Smooth muscle cell (in vitro differentiated cells): ENCODE data around the gene HOXA5. TPM values are rescaled to one million over a fixed set of nuclear protein-coding genes. Genes with fewer than 3 reads are reported as not detected.

ENCODE experiments used
- DNase-seq: peaks from one replicate; lab custom pipeline; 2025; ENCODE audit not compliant: unreplicated experiment; lab: John Stamatoyannopoulos, UW
- H2AFZ ChIP-seq: fragments of 200-600 bp; sonication (generic); 2 replicates; pipeline ENCODE4 v1.6.0; 2016; ENCODE audit warnings: antibody characterized with exemption, low read depth, mild to moderate bottlenecking
- H3F3A ChIP-seq: fragments of 200-600 bp; sonication (generic); 2 replicates; pipeline ENCODE4 v1.6.0; 2017; ENCODE audit warnings: antibody characterized with exemption, low read depth
- H3K27ac ChIP-seq: fragments of 200-600 bp; sonication (generic); 2 replicates; pipeline ENCODE4 v1.5.1; 2016; ENCODE audit warnings: low read depth, mild to moderate bottlenecking
- H3K27me3 ChIP-seq: fragments of 200-600 bp; sonication (generic); 2 replicates; pipeline ENCODE4 v1.6.1; 2016; ENCODE audit warnings: low read depth, mild to moderate bottlenecking
- H3K36me3 ChIP-seq: fragments of 200-600 bp; sonication (generic); 2 replicates; pipeline ENCODE4 v1.5.1; 2016; ENCODE audit warnings: low read depth
- H3K4me1 ChIP-seq: fragments of 200-600 bp; sonication (generic); 2 replicates; pipeline ENCODE4 v1.5.1; 2016; ENCODE audit warnings: low read depth
- H3K4me2 ChIP-seq: fragments of 200-600 bp; sonication (generic); 2 replicates; pipeline ENCODE4 v1.6.0; 2016; ENCODE audit warnings: mild to moderate bottlenecking
- H3K4me3 ChIP-seq: fragments of 200-600 bp; sonication (generic); 2 replicates; pipeline ENCODE4 v1.5.1; 2016; ENCODE audit warnings: mild to moderate bottlenecking
- H3K79me2 ChIP-seq: fragments of 200-600 bp; sonication (generic); 2 replicates; pipeline ENCODE4 v1.6.0; 2016; ENCODE audit warnings: low read depth, mild to moderate bottlenecking
- H3K9ac ChIP-seq: fragments of 200-600 bp; sonication (generic); 2 replicates; pipeline ENCODE4 v1.6.0; 2016; ENCODE audit warnings: low read depth
- H3K9me3 ChIP-seq: fragments of 200-600 bp; sonication (generic); replicated peaks from 2 replicates; pipeline ENCODE4 v1.5.1; 2016; ENCODE audit warnings: low read depth
- H4K20me1 ChIP-seq: fragments of 200-600 bp; sonication (generic); 2 replicates; pipeline ENCODE4 v1.6.0; 2016; ENCODE audit warnings: low read depth
- CTCF ChIP-seq: fragments of 200-600 bp; sonication (generic); IDR thresholded peaks from 2 replicates; pipeline ENCODE4 v1.5.1; 2017; ENCODE audit warnings: borderline replicate concordance, mild to moderate bottlenecking, antibody characterized with exemption; ENCODE audit not compliant: insufficient read depth, poor library complexity, severe bottlenecking
- WGBS: methylation state at CpG from one replicate; pipeline ENCODE4 v1.1.7; 2016; ENCODE audit warnings: low lambda C conversion rate; 5-methylcytosine and 5-hydroxymethylcytosine counted together
- polyA plus RNA-seq: library from polyadenylated mRNA; unstranded; fragments of >200 nt; fragmentation: Nextera tagmentation; extraction: Ambion mirVana; gene quantifications from 2 replicates; pipeline ENCODE4 v1.2.1, GENCODE V29; 2016
- total RNA-seq: library from RNA; depleted of rRNA; stranded (reverse); fragments of >200 nt; gene quantifications from 2 replicates; pipeline ENCODE4 v1.2.3, GENCODE V29; 2014

HOXA5 gene
- total and polyA plus RNA-seq, 2 experiments from 2014 or later: 0.98 to 2.1 TPM

- Histone ChIP-seq H3K4me1 (peaks cover 12% of the 10 kb centered on the region), H3K4me2 (peak overlapping the region; percentile 89), H2AFZ (peak overlapping the region; percentile 0), H3K9me3 (no peaks in the 10 kb centered on the region), H4K20me1 (peaks cover 6% of the 10 kb centered on the region), H3K27ac (peak overlapping the region; percentile 69), H3K27me3 (no peaks in the 10 kb centered on the region), H3K36me3 (no peaks in the 10 kb centered on the region), H3K4me3 (peak overlapping the region; percentile 60), H3K9ac (peak overlapping the region; percentile 69), H3K79me2 (peaks cover 80% of the 10 kb centered on the region), H3F3A (peaks cover 9% of the 10 kb centered on the region)
- under 1% methylated on average over 30 of the region's 30 CpGs for WGBS
- TF ChIP-seq CTCF: no peak
- no peak for DNase-seq
Measured at GRCh38 chr7:27183682-27184336, 40.3 kb upstream of the HOXA5 start.

- WGBS: 4% methylated on average over 39 of the region's 39 CpGs
- Histone ChIP-seq H3K9ac (peak overlapping the region; percentile 69), H3F3A (peaks cover 9% of the 10 kb centered on the region), H3K79me2 (peaks cover 80% of the 10 kb centered on the region), H3K4me3 (peak overlapping the region; percentile 60), H3K4me1 (peaks cover 12% of the 10 kb centered on the region), H4K20me1 (peaks cover 10% of the 10 kb centered on the region), H3K4me2 (peak overlapping the region; percentile 89), H3K36me3 (no peaks in the 10 kb centered on the region), H3K27me3 (no peaks in the 10 kb centered on the region), H3K27ac (peak overlapping the region; percentile 69), H3K9me3 (no peaks in the 10 kb centered on the region), H2AFZ (no peak overlapping the region)
- no peak for DNase-seq
- TF ChIP-seq CTCF: no peak
Measured at GRCh38 chr7:27182861-27183681, 39.6 kb upstream of the HOXA5 start.

GRCh38 chr7:27182285-27182841, 38.9 kb upstream of the HOXA5 start:
- H3K4me1 ChIP-seq: peaks cover 12% of the 10 kb centered on the region
- H3K4me2 ChIP-seq: peak overlapping the region; percentile 89
- TF ChIP-seq CTCF: no peak
- H4K20me1 ChIP-seq: peaks cover 11% of the 10 kb centered on the region
- H3K27me3 ChIP-seq: no peaks in the 10 kb centered on the region
- no peaks in the 10 kb centered on the region for H3K9me3 ChIP-seq
- H3K27ac ChIP-seq: peak overlapping the region; percentile 95
- H3K4me3 ChIP-seq: peak overlapping the region; percentile 60
- H3K9ac ChIP-seq: no peak overlapping the region
- peaks cover 5% of the 10 kb centered on the region for H3F3A ChIP-seq
- peaks cover 80% of the 10 kb centered on the region for H3K79me2 ChIP-seq
- no peak for DNase-seq
- H2AFZ ChIP-seq: no peak overlapping the region
- no peaks in the 10 kb centered on the region for H3K36me3 ChIP-seq
- WGBS: 31% methylated on average over 4 of the region's 4 CpGs
